HuH-7.5 (cell line): ENCODE results near the gene BAZ2B.
"Not testable (repeated sequence)": the region's sequence is repeated elsewhere in the genome, so short reads cannot be mapped to it uniquely, and the experiment has no call there.

Source experiments
- DNase-seq: peaks from one replicate; pipeline ENCODE4 v3.0.0; 2011; ENCODE audit warnings: low spot score

The BAZ2B gene

GRCh38 chr2:159616286-159616701 lies at the start of gene BAZ2B:
TSS of gene BAZ2B (minus strand) at chr2:159616548. CDS start at chr2:159478719, 137,829 bp downstream.
- DNase-seq = no peak

GRCh38 chr2:159661286-159661685 lies 44.9 kb upstream of the BAZ2B start:
- DNase-seq = no peak

- DNase-seq = no peak
Measured at GRCh38 chr2:159658881-159659873, 42.8 kb upstream of the BAZ2B start.

GRCh38 chr2:159653962-159654361 lies 37.6 kb upstream of the BAZ2B start:
- no peak for DNase-seq

- no peak for DNase-seq
Measured at GRCh38 chr2:159651884-159652283, 35.5 kb upstream of the BAZ2B start.

- no peak for DNase-seq
Measured at GRCh38 chr2:159650574-159650973, 34.2 kb upstream of the BAZ2B start.

- DNase-seq = no peak
Measured at GRCh38 chr2:159648643-159649042, 32.3 kb upstream of the BAZ2B start.

- no peak for DNase-seq
Measured at GRCh38 chr2:159647667-159648066, 31.3 kb upstream of the BAZ2B start.

- DNase-seq = no peak
Measured at GRCh38 chr2:159640176-159640575, 23.8 kb upstream of the BAZ2B start.

GRCh38 chr2:159639712-159640111 lies 23.4 kb upstream of the BAZ2B start:
- no peak for DNase-seq

- no peak for DNase-seq
Measured at GRCh38 chr2:159639071-159639470, 22.7 kb upstream of the BAZ2B start.

GRCh38 chr2:159637988-159638501 lies 21.7 kb upstream of the BAZ2B start:
- DNase-seq = no peak

GRCh38 chr2:159637240-159637639 lies 20.9 kb upstream of the BAZ2B start:
- DNase-seq = no peak

- DNase-seq = no peak
Measured at GRCh38 chr2:159635006-159635789, 18.9 kb upstream of the BAZ2B start.

GRCh38 chr2:159633219-159633618 lies 16.9 kb upstream of the BAZ2B start:
- no peak for DNase-seq

- not testable (repeated sequence) for DNase-seq
Measured at GRCh38 chr2:159625628-159626027, 9.3 kb upstream of the BAZ2B start.

GRCh38 chr2:159623436-159623835 lies 7.1 kb upstream of the BAZ2B start:
- DNase-seq = no peak

- no peak for DNase-seq
Measured at GRCh38 chr2:159622966-159623365, 6.6 kb upstream of the BAZ2B start.

GRCh38 chr2:159620796-159621195 lies 4.4 kb upstream of the BAZ2B start:
- no peak for DNase-seq

- DNase-seq = peak; percentile 23
Measured at GRCh38 chr2:159617646-159618045, 1.3 kb upstream of the BAZ2B start.

GRCh38 chr2:159617100-159617499 lies 752 bp upstream of the BAZ2B start:
- DNase-seq = no peak
